Upper lobe of right lung (tissue), 1 donor: ENCODE results near the gene AQP5. TPM values are rescaled to one million over a fixed set of nuclear protein-coding genes. Genes with fewer than 3 reads are reported as not detected.

ENCODE experiments used
- ATAC-seq: fragments of 200-7000 bp; cut with Tn5 transposase; one replicate; pipeline ENCODE4 v1.9.1; 2020; ENCODE audit warnings: mild to moderate bottlenecking, moderate library complexity
- DNase-seq: peaks from one replicate; pipeline ENCODE4 v3.0.0-alpha.2; 2020
- H3K27ac ChIP-seq: fragments of 200-600 bp; one replicate; pipeline ENCODE4 v1.8.0; 2022
- H3K27me3 ChIP-seq: fragments of 200-600 bp; one replicate; pipeline ENCODE4 v1.8.0; 2022; ENCODE audit warnings: mild to moderate bottlenecking
- H3K36me3 ChIP-seq: fragments of 200-600 bp; one replicate; pipeline ENCODE4 v1.8.0; 2022
- H3K4me1 ChIP-seq: fragments of 200-600 bp; one replicate; pipeline ENCODE4 v1.8.0; 2022
- H3K4me3 ChIP-seq: fragments of 200-600 bp; one replicate; pipeline ENCODE4 v1.8.0; 2022; ENCODE audit warnings: mild to moderate bottlenecking
- H3K9me3 ChIP-seq: fragments of 200-600 bp; one replicate; pipeline ENCODE4 v1.8.0; 2022
- CTCF ChIP-seq: fragments of 200-600 bp; IDR thresholded peaks from one replicate; pipeline ENCODE4 v1.8.0; 2022; ENCODE audit warnings: antibody characterized with exemption
- intact Hi-C: fragments of 100-400 bp; cut with DNase I; formaldehyde crosslinking; loops from one replicate; pipeline ENCODE4 v1.11.0; 2022
- total RNA-seq: library from RNA; stranded (reverse); fragmentation: NEBNext Ultra II Directional; extraction: Animal tissue kit (Norgen Biotek cat#: 25700); gene quantifications from one replicate; pipeline ENCODE4 v1.2.1, GENCODE V29; 2021
- donor health status: DM: no; HTN: yes; CAD: no; lungs with severe emphysema.

AQP5 gene
- total RNA-seq, 1 donor from 2014 or later, result 14.3 TPM

GRCh38 chr12:49933796-49934195 is 27.9 kb upstream of the AQP5 start:
- TF ChIP-seq CTCF, result no peak
- no peak overlapping the region for H3K4me3 ChIP-seq
- H3K27ac ChIP-seq, result no peak overlapping the region
- H3K27me3 ChIP-seq, result no peaks in the 10 kb centered on the region
- no peak for DNase-seq
- intact Hi-C loops, result no loop called here
- no peaks in the 10 kb centered on the region for H3K9me3 ChIP-seq
- H3K36me3 ChIP-seq, result no peaks in the 10 kb centered on the region
- no peak for ATAC-seq
- H3K4me1 ChIP-seq, result no peaks in the 10 kb centered on the region

- DNase-seq (no peak), ATAC-seq (no peak)
- TF ChIP-seq CTCF, result no peak
- Histone ChIP-seq H3K36me3 (no peaks in the 10 kb centered on the region), H3K4me3 (no peak overlapping the region), H3K27me3 (no peaks in the 10 kb centered on the region), H3K4me1 (no peaks in the 10 kb centered on the region), H3K9me3 (no peaks in the 10 kb centered on the region), H3K27ac (no peak overlapping the region)
- intact Hi-C loops, result no loop called here
Observed at GRCh38 chr12:49934505-49934904, 27.2 kb upstream of the AQP5 start.

- ATAC-seq, result no peak
- Histone ChIP-seq H3K27ac (no peak overlapping the region), H3K9me3 (no peaks in the 10 kb centered on the region), H3K4me1 (no peaks in the 10 kb centered on the region), H3K4me3 (no peak overlapping the region), H3K36me3 (no peaks in the 10 kb centered on the region), H3K27me3 (no peaks in the 10 kb centered on the region)
- no peak for DNase-seq
- no peak for TF ChIP-seq CTCF
- intact Hi-C loops, result no loop called here
Observed at GRCh38 chr12:49936925-49937324, 24.7 kb upstream of the AQP5 start.

GRCh38 chr12:49937639-49938300 is 23.9 kb upstream of the AQP5 start:
- no peak for TF ChIP-seq CTCF
- H3K4me1 ChIP-seq, result no peaks in the 10 kb centered on the region
- no peak overlapping the region for H3K4me3 ChIP-seq
- no peaks in the 10 kb centered on the region for H3K36me3 ChIP-seq
- no peaks in the 10 kb centered on the region for H3K9me3 ChIP-seq
- intact Hi-C loops, result no loop called here
- H3K27me3 ChIP-seq, result no peaks in the 10 kb centered on the region
- ATAC-seq, result peak; percentile 73
- DNase-seq, result peak; percentile 31
- no peak overlapping the region for H3K27ac ChIP-seq

- intact Hi-C loops, result no loop called here
- H3K9me3 ChIP-seq, result no peaks in the 10 kb centered on the region
- no peak overlapping the region for H3K27ac ChIP-seq
- H3K36me3 ChIP-seq, result no peaks in the 10 kb centered on the region
- H3K27me3 ChIP-seq, result no peaks in the 10 kb centered on the region
- DNase-seq (no peak), ATAC-seq (peak; percentile 7)
- no peak for TF ChIP-seq CTCF
- no peaks in the 10 kb centered on the region for H3K4me1 ChIP-seq
- H3K4me3 ChIP-seq, result no peak overlapping the region
Observed at GRCh38 chr12:49939307-49939706, 22.4 kb upstream of the AQP5 start.

GRCh38 chr12:49939707-49940106 is 22.0 kb upstream of the AQP5 start:
- no peak overlapping the region for H3K27ac ChIP-seq
- ATAC-seq, result no peak
- no peaks in the 10 kb centered on the region for H3K27me3 ChIP-seq
- no peak for TF ChIP-seq CTCF
- no peak overlapping the region for H3K4me3 ChIP-seq
- DNase-seq, result peak; percentile 25
- no peaks in the 10 kb centered on the region for H3K4me1 ChIP-seq
- H3K9me3 ChIP-seq, result no peaks in the 10 kb centered on the region
- no peaks in the 10 kb centered on the region for H3K36me3 ChIP-seq
- intact Hi-C loops, result no loop called here
